ENCODE measurements around the gene SSBP3.

DNA sequence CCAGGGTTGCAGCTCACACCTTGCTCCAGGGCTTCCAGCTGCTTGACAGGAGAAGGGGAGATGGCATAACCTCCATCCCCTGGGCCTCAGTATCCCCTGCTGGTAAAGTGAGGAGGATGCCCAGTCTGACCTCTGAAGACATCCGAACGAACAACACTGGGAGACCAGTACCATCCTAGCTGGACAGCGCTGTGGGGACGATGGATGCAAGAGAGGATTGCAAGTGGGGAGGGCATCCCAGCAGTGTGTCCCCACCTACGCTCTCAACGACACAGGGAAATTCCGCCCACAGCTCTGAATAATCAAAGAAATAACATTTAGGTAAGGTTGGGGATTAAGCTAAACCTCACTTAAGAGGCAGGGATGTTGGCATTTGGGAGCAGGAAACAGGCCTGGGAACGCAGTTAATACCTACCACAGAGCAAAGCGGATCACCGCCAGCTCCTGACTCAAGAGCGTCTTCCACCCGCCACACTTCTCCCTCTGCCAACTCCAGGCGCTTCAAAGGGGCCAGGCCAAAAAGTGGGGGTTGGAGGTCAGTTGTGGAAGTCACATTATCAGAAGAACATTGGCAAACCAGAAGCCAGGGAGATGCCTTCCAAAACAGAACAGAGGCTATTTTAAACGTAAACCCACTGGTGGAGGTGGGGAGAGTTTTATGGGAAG lies 47.6 kb downstream of the SSBP3 start:
- TF ChIP-seq POLR2A (IDR thresholded peaks at IDR 0.05; ENCODE audit: borderline replicate concordance, extremely low read depth, insufficient read depth, insufficient read length) (no peak), POLR2AphosphoS5 (IDR thresholded peaks at IDR 0.05; ENCODE audit: low read depth, low read length) (no peak), REST (IDR thresholded peaks at IDR 0.05; ENCODE audit: low read depth) (no peak), EZH2phosphoT487 (IDR thresholded peaks at IDR 0.05; ENCODE audit: borderline replicate concordance) (no peak), SIN3A (IDR thresholded peaks at IDR 0.05; ENCODE audit: low read depth) (no peak), JUND (IDR thresholded peaks at IDR 0.05) (no peak), TCF7L2 (IDR thresholded peaks at IDR 0.05; ENCODE audit: borderline replicate concordance, extremely low read depth, insufficient read depth, insufficient read length) (no peak), CEBPB (IDR thresholded peaks at IDR 0.05; ENCODE audit: low read depth) (no peak), ZNF274 (IDR thresholded peaks at IDR 0.05; ENCODE audit: low read depth, low read length) (no peak), YY1 (IDR thresholded peaks at IDR 0.05; ENCODE audit: extremely low read depth, insufficient replicate concordance, low read depth, low read length) (no peak), SRF (IDR thresholded peaks at IDR 0.05; ENCODE audit: low read depth) (no peak)
- TF ChIP-seq, protein P1, sequence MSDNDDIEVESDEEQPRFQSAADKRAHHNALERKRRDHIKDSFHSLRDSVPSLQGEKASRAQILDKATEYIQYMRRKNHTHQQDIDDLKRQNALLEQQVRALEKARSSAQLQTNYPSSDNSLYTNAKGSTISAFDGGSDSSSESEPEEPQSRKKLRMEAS (IDR thresholded peaks at IDR 0.05) = no peak
- TF ChIP-seq, protein P2, sequence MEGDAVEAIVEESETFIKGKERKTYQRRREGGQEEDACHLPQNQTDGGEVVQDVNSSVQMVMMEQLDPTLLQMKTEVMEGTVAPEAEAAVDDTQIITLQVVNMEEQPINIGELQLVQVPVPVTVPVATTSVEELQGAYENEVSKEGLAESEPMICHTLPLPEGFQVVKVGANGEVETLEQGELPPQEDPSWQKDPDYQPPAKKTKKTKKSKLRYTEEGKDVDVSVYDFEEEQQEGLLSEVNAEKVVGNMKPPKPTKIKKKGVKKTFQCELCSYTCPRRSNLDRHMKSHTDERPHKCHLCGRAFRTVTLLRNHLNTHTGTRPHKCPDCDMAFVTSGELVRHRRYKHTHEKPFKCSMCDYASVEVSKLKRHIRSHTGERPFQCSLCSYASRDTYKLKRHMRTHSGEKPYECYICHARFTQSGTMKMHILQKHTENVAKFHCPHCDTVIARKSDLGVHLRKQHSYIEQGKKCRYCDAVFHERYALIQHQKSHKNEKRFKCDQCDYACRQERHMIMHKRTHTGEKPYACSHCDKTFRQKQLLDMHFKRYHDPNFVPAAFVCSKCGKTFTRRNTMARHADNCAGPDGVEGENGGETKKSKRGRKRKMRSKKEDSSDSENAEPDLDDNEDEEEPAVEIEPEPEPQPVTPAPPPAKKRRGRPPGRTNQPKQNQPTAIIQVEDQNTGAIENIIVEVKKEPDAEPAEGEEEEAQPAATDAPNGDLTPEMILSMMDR (IDR thresholded peaks at IDR 0.05 in 2 of 3, conservative IDR thresholded peaks at IDR 0.05 in 1 of 3; ENCODE audit: borderline replicate concordance in 1 of 3, insufficient read depth in 1 of 3, low read depth in 2 of 3, low read length in 2 of 3) = no peak
- TF ChIP-seq, protein P3, sequence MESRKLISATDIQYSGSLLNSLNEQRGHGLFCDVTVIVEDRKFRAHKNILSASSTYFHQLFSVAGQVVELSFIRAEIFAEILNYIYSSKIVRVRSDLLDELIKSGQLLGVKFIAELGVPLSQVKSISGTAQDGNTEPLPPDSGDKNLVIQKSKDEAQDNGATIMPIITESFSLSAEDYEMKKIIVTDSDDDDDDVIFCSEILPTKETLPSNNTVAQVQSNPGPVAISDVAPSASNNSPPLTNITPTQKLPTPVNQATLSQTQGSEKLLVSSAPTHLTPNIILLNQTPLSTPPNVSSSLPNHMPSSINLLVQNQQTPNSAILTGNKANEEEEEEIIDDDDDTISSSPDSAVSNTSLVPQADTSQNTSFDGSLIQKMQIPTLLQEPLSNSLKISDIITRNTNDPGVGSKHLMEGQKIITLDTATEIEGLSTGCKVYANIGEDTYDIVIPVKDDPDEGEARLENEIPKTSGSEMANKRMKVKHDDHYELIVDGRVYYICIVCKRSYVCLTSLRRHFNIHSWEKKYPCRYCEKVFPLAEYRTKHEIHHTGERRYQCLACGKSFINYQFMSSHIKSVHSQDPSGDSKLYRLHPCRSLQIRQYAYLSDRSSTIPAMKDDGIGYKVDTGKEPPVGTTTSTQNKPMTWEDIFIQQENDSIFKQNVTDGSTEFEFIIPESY (IDR thresholded peaks at IDR 0.05; ENCODE audit: extremely low read depth, insufficient replicate concordance, low read length) = no peak
